Measurements from ENCODE around the gene CRIP3.
"Not testable (repeated sequence)": the region's sequence is repeated elsewhere in the genome, so short reads cannot be mapped to it uniquely, and the experiment has no call there.

The CRIP3 gene

GRCh38 chr6:43304882-43305281 lies 3.7 kb downstream of the CRIP3 start:
- no peak for DNase-seq

GRCh38 chr6:43304361-43304760 lies 4.3 kb downstream of the CRIP3 start:
- no peak for DNase-seq

- no peak for DNase-seq
Measured at GRCh38 chr6:43303751-43304331, 4.8 kb downstream of the CRIP3 start.

- DNase-seq: not testable (repeated sequence)
Measured at GRCh38 chr6:43303006-43303405, 5.6 kb downstream of the CRIP3 start.

GRCh38 chr6:43302126-43302525 lies 6.5 kb downstream of the CRIP3 start:
- DNase-seq: no peak

GRCh38 chr6:43301081-43301870 lies 7.3 kb downstream of the CRIP3 start:
- DNase-seq: no peak

- no peak for DNase-seq
Measured at GRCh38 chr6:43299338-43300293, 9.0 kb downstream of the CRIP3 start.

GRCh38 chr6:43298565-43299337 lies 9.9 kb downstream of the CRIP3 start:
- DNase-seq: no peak

GRCh38 chr6:43297644-43298564 lies 10.7 kb downstream of the CRIP3 start, which contains the start of gene SLC22A7:
TSS of gene SLC22A7 (plus strand) at chr6:43298260. CDS start at chr6:43298359, 99 bp downstream.
- no peak for DNase-seq

- DNase-seq: no peak
Measured at GRCh38 chr6:43296780-43297497, 11.7 kb downstream of the CRIP3 start.

- no peak for DNase-seq
Measured at GRCh38 chr6:43295456-43295855, 13.2 kb downstream of the CRIP3 start.

GRCh38 chr6:43294536-43294935 lies 14.1 kb downstream of the CRIP3 start:
- DNase-seq: no peak

GRCh38 chr6:43293698-43294097 lies 14.9 kb downstream of the CRIP3 start:
- DNase-seq: no peak

GRCh38 chr6:43292763-43293318 lies 15.8 kb downstream of the CRIP3 start:
- DNase-seq: no peak

GRCh38 chr6:43292341-43292740 lies 16.3 kb downstream of the CRIP3 start:
- no peak for DNase-seq

- no peak for DNase-seq
Measured at GRCh38 chr6:43291708-43292107, 16.9 kb downstream of the CRIP3 start.

GRCh38 chr6:43290905-43291355 lies 17.7 kb downstream of the CRIP3 start:
- no peak for DNase-seq

GRCh38 chr6:43290339-43290904 lies 18.2 kb downstream of the CRIP3 start:
- DNase-seq: no peak

- DNase-seq: no peak
Measured at GRCh38 chr6:43287717-43288679, 20.6 kb downstream of the CRIP3 start.

All from activated CD4-positive, alpha-beta T cell treated with anti-CD3 and anti-CD28 coated beads, Interleukin-2, amount 50 U/mL, for 4 hours (primary cell).